Esophagus muscularis mucosa (tissue), 3 donors: ENCODE results near the gene CD8B.
"Not testable (repeated sequence)": the region's sequence is repeated elsewhere in the genome, so short reads cannot be mapped to it uniquely, and the experiment has no call there.

Experiments used
- CTCF ChIP-seq, 3 experiments: fragments of 200-600 bp in 2 of 3; fragments of 450-650 bp in 1 of 3; sonication (generic) in 2 of 3; IDR thresholded peaks; one replicate each; pipeline ENCODE4 v1.5.1; 2017 to 2019; ENCODE audit warnings: antibody characterized with exemption in 3 of 3, mild to moderate bottlenecking in 2 of 3, moderate library complexity in 1 of 3
- POLR2AphosphoS5 ChIP-seq, 2 donors: sonication (generic); formaldehyde crosslinking; IDR thresholded peaks; one replicate each; pipeline ENCODE4 v1.6.1; 2017; ENCODE audit warnings: antibody characterized with exemption in 2 of 2

GRCh38 chr2:86841330-86841729 lies 20.4 kb downstream of the CD8B start:
- TF ChIP-seq CTCF, POLR2AphosphoS5 (IDR thresholded peaks at IDR 0.05): not testable (repeated sequence)
